RWPE1 (cell line): Measurements from ENCODE around the gene CNOT11.
"Not testable (repeated sequence)": the region's sequence is repeated elsewhere in the genome, so short reads cannot be mapped to it uniquely, and the experiment has no call there.

Source experiments
- CTCF ChIA-PET: fragments of 350-600 bp; sonication (Branson Sonifier 250); formaldehyde crosslinking; extraction: SDS; loops from one replicate; lab custom pipeline; 2021; lab: Yijun Ruan, JAX
- POLR2A ChIA-PET: fragments of 400-600 bp; formaldehyde crosslinking; extraction: SDS; loops from one replicate; lab custom pipeline; 2020; ENCODE audit warnings: antibody characterized with exemption; ENCODE audit not compliant: low non-redundant PET; lab: Yijun Ruan, JAX
- DNase-seq: peaks from one replicate; pipeline ENCODE4 v3.0.0; 2012; ENCODE audit warnings: low spot score
- H3K27ac ChIP-seq: fragments of 450-650 bp; 2 replicates; pipeline ENCODE4 v1.5.1; 2017
- CTCF ChIP-seq: fragments of 450-650 bp; conservative IDR thresholded peaks from 2 replicates; pipeline ENCODE4 v1.5.1; 2017; ENCODE audit warnings: low read depth, mild to moderate bottlenecking

CNOT11 gene

GRCh38 chr2:101223814-101224231 lies 28.9 kb upstream of the CNOT11 start:
- ChIA-PET POLR2A (no interaction called here), CTCF (interaction anchor here (0.5 to 0.7 kb wide), 3 partner anchors 62 to 532 kb away, joined by 3 to 4 read pairs (median 3); no protein-coding TSS in a partner anchor)
- TF ChIP-seq CTCF = no peak
- H3K27ac ChIP-seq = no peak overlapping the region
- no peak for DNase-seq

GRCh38 chr2:101230541-101231001 lies 22.1 kb upstream of the CNOT11 start:
- ChIA-PET POLR2A (no interaction called here), CTCF (interaction anchor here (2.5 kb wide), 1 partner anchor 12 kb away, joined by 8 read pairs; no protein-coding TSS in a partner anchor)
- no peak for DNase-seq
- no peak overlapping the region for H3K27ac ChIP-seq
- no peak for TF ChIP-seq CTCF

GRCh38 chr2:101231240-101231639 lies 21.4 kb upstream of the CNOT11 start:
- no peak overlapping the region for H3K27ac ChIP-seq
- no peak for TF ChIP-seq CTCF
- CTCF ChIA-PET = interaction anchor here (0.7 to 2.5 kb wide), 2 partner anchors 13 to 1167 kb away, joined by 3 to 8 read pairs; no protein-coding TSS in a partner anchor
- no peak for DNase-seq
- POLR2A ChIA-PET = no interaction called here

- ChIA-PET CTCF (interaction anchor here (0.7 to 2.5 kb wide), 2 partner anchors 14 to 779 kb away, joined by 4 to 8 read pairs; no protein-coding TSS in a partner anchor), POLR2A (no interaction called here)
- TF ChIP-seq CTCF = no peak
- H3K27ac ChIP-seq = no peak overlapping the region
- DNase-seq = no peak
Measured at GRCh38 chr2:101231937-101232730, 20.6 kb upstream of the CNOT11 start.

GRCh38 chr2:101232770-101233169 lies 19.9 kb upstream of the CNOT11 start:
- TF ChIP-seq CTCF = no peak
- POLR2A ChIA-PET = no interaction called here
- CTCF ChIA-PET = interaction anchor here (0.7 to 2.5 kb wide), 2 partner anchors 14 to 779 kb away, joined by 4 to 8 read pairs; no protein-coding TSS in a partner anchor

GRCh38 chr2:101234169-101234938 lies 18.3 kb upstream of the CNOT11 start:
- ChIA-PET POLR2A (interaction anchor here (0.7 kb wide), 1 partner anchor 44 kb away, joined by 3 read pairs; no protein-coding TSS in a partner anchor), CTCF (interaction anchor here (0.5 to 0.6 kb wide), 2 partner anchors 29 to 261 kb away, joined by 5 to 6 read pairs; no protein-coding TSS in a partner anchor)
- no peak for DNase-seq
- no peak overlapping the region for H3K27ac ChIP-seq
- TF ChIP-seq CTCF = no peak

More at GRCh38 chr2:101232770-101233169, 19.9 kb upstream of the CNOT11 start:
- no peak for DNase-seq
- no peak overlapping the region for H3K27ac ChIP-seq

GRCh38 chr2:101235956-101236355 lies 16.7 kb upstream of the CNOT11 start:
- DNase-seq, H3K27ac ChIP-seq, POLR2A ChIA-PET: not testable (repeated sequence)
- CTCF ChIA-PET = interaction anchor here (0.6 kb wide), 1 partner anchor 15 kb away, joined by 3 read pairs; no protein-coding TSS in a partner anchor

GRCh38 chr2:101237944-101238343 lies 14.7 kb upstream of the CNOT11 start:
- CTCF ChIA-PET = interaction anchor here (0.6 to 0.7 kb wide), 2 partner anchors 12 to 18 kb away, joined by 3 to 5 read pairs; no protein-coding TSS in a partner anchor
- POLR2A ChIA-PET, DNase-seq, H3K27ac ChIP-seq: not testable (repeated sequence)
